Measurements from ENCODE around the gene NSG2. TPM values are rescaled to one million over a fixed set of nuclear protein-coding genes. Genes with fewer than 3 reads are reported as not detected.
"Not testable (repeated sequence)": the region's sequence is repeated elsewhere in the genome, so short reads cannot be mapped to it uniquely, and the experiment has no call there.

The NSG2 gene
- total RNA-seq, 1 donor from 2014 or later, result 1.5 TPM

- DNase-seq (ENCODE audit: low spot score), result no peak
- intact Hi-C loops (cut with DNase I), result no loop called here
Observed at GRCh38 chr5:174145091-174145490, 99.6 kb downstream of the NSG2 start.

- no peak for DNase-seq (ENCODE audit: low spot score)
- intact Hi-C loops (cut with DNase I), result no loop called here
Observed at GRCh38 chr5:174145821-174146220, 100.3 kb downstream of the NSG2 start.

GRCh38 chr5:174146556-174146955 is 101.0 kb downstream of the NSG2 start:
- DNase-seq (ENCODE audit: low spot score), result no peak
- intact Hi-C loops (cut with DNase I), result no loop called here

- intact Hi-C loops (cut with DNase I); DNase-seq (ENCODE audit: low spot score): not testable (repeated sequence)
Observed at GRCh38 chr5:174147012-174147411, 101.5 kb downstream of the NSG2 start.

- no peak for DNase-seq (ENCODE audit: low spot score)
- intact Hi-C loops (cut with DNase I), result no loop called here
Observed at GRCh38 chr5:174147551-174147950, 102.0 kb downstream of the NSG2 start.

- no peak for DNase-seq (ENCODE audit: low spot score)
- intact Hi-C loops (cut with DNase I), result no loop called here
Observed at GRCh38 chr5:174148721-174149120, 103.2 kb downstream of the NSG2 start.

GRCh38 chr5:174149426-174149825 is 103.9 kb downstream of the NSG2 start:
- intact Hi-C loops (cut with DNase I), result no loop called here
- no peak for DNase-seq (ENCODE audit: low spot score)

- no peak for DNase-seq (ENCODE audit: low spot score)
- intact Hi-C loops (cut with DNase I), result no loop called here
Observed at GRCh38 chr5:174149989-174150388, 104.5 kb downstream of the NSG2 start.

GRCh38 chr5:174151599-174152181 is 106.2 kb downstream of the NSG2 start:
- intact Hi-C loops (cut with DNase I), result no loop called here
- no peak for DNase-seq (ENCODE audit: low spot score)

GRCh38 chr5:174154559-174154958 is 109.1 kb downstream of the NSG2 start:
- no peak for DNase-seq (ENCODE audit: low spot score)
- intact Hi-C loops (cut with DNase I), result no loop called here

- intact Hi-C loops (cut with DNase I), result no loop called here
- no peak for DNase-seq (ENCODE audit: low spot score)
Observed at GRCh38 chr5:174155281-174155680, 109.8 kb downstream of the NSG2 start.

- intact Hi-C loops (cut with DNase I), result no loop called here
- no peak for DNase-seq (ENCODE audit: low spot score)
Observed at GRCh38 chr5:174155706-174156105, 110.2 kb downstream of the NSG2 start.

GRCh38 chr5:174157048-174157447 is 111.5 kb downstream of the NSG2 start:
- intact Hi-C loops (cut with DNase I), result no loop called here
- no peak for DNase-seq (ENCODE audit: low spot score)

Other genes with a start within 250 kb of the NSG2 start
- gene CPEB4, start 157.4 kb upstream of the NSG2 start, total RNA-seq, result 187 TPM
- gene C5orf47, start 56.5 kb upstream of the NSG2 start, total RNA-seq, result 0.24 TPM